Stimulated activated naive CD8-positive, alpha-beta T cell treated with anti-CD3 and anti-CD28 coated beads, Interleukin-15, amount 100 ng/mL, for 72 hours (primary cell): Measurements from ENCODE around the gene FSIP1.
A peak's percentile ranks its signal among the peaks of the same experiment; 100 is the strongest.

Source experiments
- ATAC-seq: fragments of 150-1000 bp; cut with Tn5 transposase; 2 replicates; pipeline ENCODE4 v1.10.0; 2021; ENCODE audit warnings: mild to moderate bottlenecking, moderate library complexity
- DNase-seq, 2 donors: peaks; one replicate each; pipeline ENCODE4 v3.0.0; 2021 to 2022
- H3K27ac Mint-ChIP-seq, 2 donors: one replicate each; pipeline ENCODE4 v1.8.0; 2022; ENCODE audit warnings: mild to moderate bottlenecking in 2 of 2, mixed read lengths in 2 of 2, moderate library complexity in 2 of 2
- H3K27me3 Mint-ChIP-seq: one replicate; pipeline ENCODE4 v1.8.0; 2022; ENCODE audit warnings: mixed read lengths
- H3K4me1 Mint-ChIP-seq: one replicate; pipeline ENCODE4 v1.8.0; 2022; ENCODE audit warnings: mild to moderate bottlenecking, mixed read lengths
- H3K4me3 Mint-ChIP-seq, 2 donors: one replicate each; pipeline ENCODE4 v1.8.0; 2022; ENCODE audit warnings: mild to moderate bottlenecking in 2 of 2, mixed read lengths in 2 of 2, moderate library complexity in 1 of 2
- H3K9me3 Mint-ChIP-seq, 2 donors: one replicate each; pipeline ENCODE4 v1.8.0; 2022; ENCODE audit warnings: mixed read lengths in 2 of 2

Gene FSIP1

GRCh38 chr15:39589815-39590644, 192.6 kb downstream of the FSIP1 start:
- ATAC-seq (no peak), DNase-seq (no peak)
- Mint-ChIP-seq H3K4me3 (no peak overlapping the region), H3K4me1 (peaks cover 6% of the 10 kb centered on the region), H3K9me3 (no peaks in the 10 kb centered on the region), H3K27me3 (peaks cover 10% of the 10 kb centered on the region), H3K27ac (no peak overlapping the region)

GRCh38 chr15:39589193-39589814, 193.3 kb downstream of the FSIP1 start:
- Mint-ChIP-seq H3K4me1 (peaks cover 6% of the 10 kb centered on the region), H3K9me3 (no peaks in the 10 kb centered on the region), H3K4me3 (no peak overlapping the region), H3K27me3 (peaks cover 14% of the 10 kb centered on the region), H3K27ac (no peak overlapping the region)
- ATAC-seq = no peak
- no peak for DNase-seq

- Mint-ChIP-seq H3K4me3 (no peak overlapping the region), H3K27ac (no peak overlapping the region), H3K4me1 (peaks cover under 1% of the 10 kb centered on the region), H3K9me3 (no peaks in the 10 kb centered on the region), H3K27me3 (peaks cover 14% of the 10 kb centered on the region)
- DNase-seq (no peak), ATAC-seq (no peak)
Measured at GRCh38 chr15:39588531-39589192, 194.0 kb downstream of the FSIP1 start.

- no peak for ATAC-seq
- Mint-ChIP-seq H3K4me1 (no peaks in the 10 kb centered on the region), H3K27ac (no peak overlapping the region), H3K4me3 (no peak overlapping the region), H3K27me3 (peaks cover 14% of the 10 kb centered on the region), H3K9me3 (no peaks in the 10 kb centered on the region)
- DNase-seq = no peak
Measured at GRCh38 chr15:39587731-39588530, 194.7 kb downstream of the FSIP1 start.

GRCh38 chr15:39587096-39587721, 195.4 kb downstream of the FSIP1 start:
- ATAC-seq = no peak
- no peak overlapping the region for H3K27ac Mint-ChIP-seq
- no peaks in the 10 kb centered on the region for H3K9me3 Mint-ChIP-seq
- no peak for DNase-seq
- no peak overlapping the region for H3K4me3 Mint-ChIP-seq
- no peaks in the 10 kb centered on the region for H3K4me1 Mint-ChIP-seq
- peaks cover 21% of the 10 kb centered on the region for H3K27me3 Mint-ChIP-seq

- no peak overlapping the region for H3K27ac Mint-ChIP-seq
- H3K4me3 Mint-ChIP-seq = no peak overlapping the region
Measured at GRCh38 chr15:39586387-39587095, 196.1 kb downstream of the FSIP1 start.

GRCh38 chr15:39585871-39586301, 196.8 kb downstream of the FSIP1 start:
- Mint-ChIP-seq H3K9me3 (no peaks in the 10 kb centered on the region), H3K4me3 (no peak overlapping the region), H3K27me3 (peaks cover 35% of the 10 kb centered on the region), H3K4me1 (peaks cover 9% of the 10 kb centered on the region), H3K27ac (no peak overlapping the region)
- DNase-seq (no peak), ATAC-seq (no peak)

More at GRCh38 chr15:39586387-39587095, 196.1 kb downstream of the FSIP1 start:
- DNase-seq (no peak), ATAC-seq (no peak)
- Mint-ChIP-seq H3K27me3 (peaks cover 28% of the 10 kb centered on the region), H3K4me1 (peaks cover 3% of the 10 kb centered on the region), H3K9me3 (no peaks in the 10 kb centered on the region)

GRCh38 chr15:39585389-39585841, 197.2 kb downstream of the FSIP1 start:
- DNase-seq (no peak), ATAC-seq (no peak)
- Mint-ChIP-seq H3K4me1 (peaks cover 10% of the 10 kb centered on the region), H3K4me3 (no peak overlapping the region), H3K27me3 (peaks cover 37% of the 10 kb centered on the region), H3K9me3 (no peaks in the 10 kb centered on the region), H3K27ac (no peak overlapping the region)

- no peaks in the 10 kb centered on the region for H3K9me3 Mint-ChIP-seq
- ATAC-seq (no peak), DNase-seq (no peak)
- no peak overlapping the region for H3K27ac Mint-ChIP-seq
- peaks cover 13% of the 10 kb centered on the region for H3K4me1 Mint-ChIP-seq
- H3K4me3 Mint-ChIP-seq = no peak overlapping the region
- H3K27me3 Mint-ChIP-seq = peaks cover 39% of the 10 kb centered on the region
Measured at GRCh38 chr15:39584662-39585388, 197.8 kb downstream of the FSIP1 start.

GRCh38 chr15:39584266-39584659, 198.4 kb downstream of the FSIP1 start:
- H3K4me3 Mint-ChIP-seq = no peak overlapping the region
- peaks cover 45% of the 10 kb centered on the region for H3K27me3 Mint-ChIP-seq
- peaks cover 19% of the 10 kb centered on the region for H3K4me1 Mint-ChIP-seq
- H3K27ac Mint-ChIP-seq = no peak overlapping the region
- no peaks in the 10 kb centered on the region for H3K9me3 Mint-ChIP-seq
- no peak for DNase-seq
- no peak for ATAC-seq

- peaks cover 19% of the 10 kb centered on the region for H3K4me1 Mint-ChIP-seq
- DNase-seq (peak; percentile 20 to 24), ATAC-seq (no peak)
- no peaks in the 10 kb centered on the region for H3K9me3 Mint-ChIP-seq
- no peak overlapping the region for H3K4me3 Mint-ChIP-seq
- no peak overlapping the region for H3K27ac Mint-ChIP-seq
- peaks cover 50% of the 10 kb centered on the region for H3K27me3 Mint-ChIP-seq
Measured at GRCh38 chr15:39583596-39584265, 198.9 kb downstream of the FSIP1 start.

- Mint-ChIP-seq H3K9me3 (no peaks in the 10 kb centered on the region), H3K27me3 (peaks cover 57% of the 10 kb centered on the region), H3K4me3 (no peak overlapping the region), H3K4me1 (peaks cover 19% of the 10 kb centered on the region), H3K27ac (no peak overlapping the region)
- DNase-seq = no peak
- ATAC-seq = no peak
Measured at GRCh38 chr15:39582977-39583595, 199.6 kb downstream of the FSIP1 start.

GRCh38 chr15:39582286-39582976, 200.2 kb downstream of the FSIP1 start:
- H3K27me3 Mint-ChIP-seq = peaks cover 58% of the 10 kb centered on the region
- peaks cover 19% of the 10 kb centered on the region for H3K4me1 Mint-ChIP-seq
- H3K4me3 Mint-ChIP-seq = peak overlapping the region in 1 of 2 donors; percentile 69
- H3K27ac Mint-ChIP-seq = no peak overlapping the region
- H3K9me3 Mint-ChIP-seq = no peaks in the 10 kb centered on the region
- ATAC-seq (no peak), DNase-seq (no peak)
